Measurements from ENCODE around the gene FRMPD1. TPM values are rescaled to one million over a fixed set of nuclear protein-coding genes. Genes with fewer than 3 reads are reported as not detected.

Gene FRMPD1
- total RNA-seq, 4 donors from 2014 or later: 0.27 to 4.6 (median 0.64) TPM; not detected in 1

DNA sequence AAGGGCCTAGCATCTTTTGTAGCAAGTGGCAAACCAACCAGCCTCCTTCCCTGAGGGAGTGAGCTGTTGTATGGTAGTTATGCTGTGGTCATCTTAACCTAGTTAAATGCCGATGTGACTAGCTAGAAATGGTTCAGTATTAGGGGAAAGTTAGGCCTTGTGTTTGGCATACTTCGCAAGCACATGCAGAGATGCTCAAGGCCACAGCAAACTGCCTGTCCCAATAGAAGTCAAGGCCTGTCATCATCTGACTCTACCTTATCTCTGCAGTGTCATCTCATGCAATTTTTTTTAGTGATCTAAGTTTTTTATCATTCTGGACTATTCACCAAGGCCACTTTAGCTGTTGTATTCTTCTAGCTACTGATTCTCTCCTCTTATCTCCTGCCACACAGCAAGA is 139.3 kb downstream of the FRMPD1 start:
- 97 to 100% methylated on average over 1 to 2 of the region's 2 CpGs for WGBS, 2 donors (ENCODE audit: low coverage in 1 of 2)
- in situ Hi-C loops (cut with MboI; ENCODE audit: low pct_ligation_motif_present in 1 of 4, low pct_unique_long_range_greater_than_20kb in 1 of 4, low sequenced_read_pairs in 3 of 4): loop anchor here in 2 of 4 donors (25.0 kb wide), 3 partner anchors 97 to 328 kb away; partner anchors contain the start of genes FBXO10 (in 1 of the 2), TOMM5 (in 1 of the 2) and ZBTB5 (in 1 of the 2)

DNA sequence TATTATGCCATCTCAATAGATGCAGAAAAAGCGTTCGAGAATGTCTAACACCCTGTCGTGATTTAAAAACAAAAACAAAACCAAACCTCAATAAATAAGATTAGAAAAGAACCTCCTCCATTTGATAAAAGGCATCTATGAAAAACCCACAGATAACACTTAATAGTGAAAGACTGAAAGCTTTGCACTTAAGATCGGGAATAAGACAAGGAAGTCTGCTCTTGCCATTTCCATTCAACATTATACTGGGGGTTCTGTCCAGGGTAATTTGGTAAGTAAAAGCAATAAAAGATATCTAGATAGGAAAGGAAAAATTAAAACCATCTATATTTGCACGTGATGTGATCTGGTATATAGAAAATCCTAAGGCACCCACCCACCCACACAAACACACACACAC is 141.4 kb downstream of the FRMPD1 start:
- in situ Hi-C loops (cut with MboI; ENCODE audit: low pct_ligation_motif_present in 1 of 4, low pct_unique_long_range_greater_than_20kb in 1 of 4, low sequenced_read_pairs in 3 of 4): loop anchor here in 2 of 4 donors (25.0 kb wide), 3 partner anchors 95 to 330 kb away; partner anchors contain the start of genes FBXO10 (in 1 of the 2), TOMM5 (in 1 of the 2) and ZBTB5 (in 1 of the 2)
- no peaks in the 10 kb centered on the region for H3K27me3 ChIP-seq
- WGBS, 2 donors (ENCODE audit: low coverage in 1 of 2): 85 to 92% methylated on average over 5 of the region's 5 CpGs
- no peak for DNase-seq
- H3K27ac ChIP-seq: no peak overlapping the region
- H3K9me3 ChIP-seq: no peaks in the 10 kb centered on the region
- TF ChIP-seq POLR2AphosphoS5 (IDR thresholded peaks at IDR 0.05) (no peak), POLR2A (IDR thresholded peaks at IDR 0.05) (no peak), EP300 (IDR thresholded peaks at IDR 0.05; ENCODE audit: low read depth) (no peak)
- TF ChIP-seq, protein P1, sequence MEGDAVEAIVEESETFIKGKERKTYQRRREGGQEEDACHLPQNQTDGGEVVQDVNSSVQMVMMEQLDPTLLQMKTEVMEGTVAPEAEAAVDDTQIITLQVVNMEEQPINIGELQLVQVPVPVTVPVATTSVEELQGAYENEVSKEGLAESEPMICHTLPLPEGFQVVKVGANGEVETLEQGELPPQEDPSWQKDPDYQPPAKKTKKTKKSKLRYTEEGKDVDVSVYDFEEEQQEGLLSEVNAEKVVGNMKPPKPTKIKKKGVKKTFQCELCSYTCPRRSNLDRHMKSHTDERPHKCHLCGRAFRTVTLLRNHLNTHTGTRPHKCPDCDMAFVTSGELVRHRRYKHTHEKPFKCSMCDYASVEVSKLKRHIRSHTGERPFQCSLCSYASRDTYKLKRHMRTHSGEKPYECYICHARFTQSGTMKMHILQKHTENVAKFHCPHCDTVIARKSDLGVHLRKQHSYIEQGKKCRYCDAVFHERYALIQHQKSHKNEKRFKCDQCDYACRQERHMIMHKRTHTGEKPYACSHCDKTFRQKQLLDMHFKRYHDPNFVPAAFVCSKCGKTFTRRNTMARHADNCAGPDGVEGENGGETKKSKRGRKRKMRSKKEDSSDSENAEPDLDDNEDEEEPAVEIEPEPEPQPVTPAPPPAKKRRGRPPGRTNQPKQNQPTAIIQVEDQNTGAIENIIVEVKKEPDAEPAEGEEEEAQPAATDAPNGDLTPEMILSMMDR (IDR thresholded peaks at IDR 0.05): no peak
- H3K4me3 ChIP-seq: no peak overlapping the region
- intact Hi-C loops (cut with DNase I; ENCODE audit: low total_unique reads): no loop called here
- H3K4me1 ChIP-seq: no peaks in the 10 kb centered on the region
- no peaks in the 10 kb centered on the region for H3K36me3 ChIP-seq

More for the DNA sequence above, 139.3 kb downstream of the FRMPD1 start:
- H3K9me3 ChIP-seq: no peaks in the 10 kb centered on the region
- intact Hi-C loops (cut with DNase I; ENCODE audit: low total_unique reads): no loop called here
- TF ChIP-seq POLR2A (IDR thresholded peaks at IDR 0.05) (no peak), EP300 (IDR thresholded peaks at IDR 0.05; ENCODE audit: low read depth) (no peak), POLR2AphosphoS5 (IDR thresholded peaks at IDR 0.05) (no peak)
- TF ChIP-seq, protein P1 (IDR thresholded peaks at IDR 0.05): no peak
- H3K4me3 ChIP-seq: no peak overlapping the region
- no peaks in the 10 kb centered on the region for H3K27me3 ChIP-seq
- DNase-seq: no peak
- peaks cover 0 to 6% (median 4%) of the 10 kb centered on the region in 4 donors for H3K4me1 ChIP-seq
- no peak overlapping the region for H3K27ac ChIP-seq
- no peaks in the 10 kb centered on the region for H3K36me3 ChIP-seq

DNA sequence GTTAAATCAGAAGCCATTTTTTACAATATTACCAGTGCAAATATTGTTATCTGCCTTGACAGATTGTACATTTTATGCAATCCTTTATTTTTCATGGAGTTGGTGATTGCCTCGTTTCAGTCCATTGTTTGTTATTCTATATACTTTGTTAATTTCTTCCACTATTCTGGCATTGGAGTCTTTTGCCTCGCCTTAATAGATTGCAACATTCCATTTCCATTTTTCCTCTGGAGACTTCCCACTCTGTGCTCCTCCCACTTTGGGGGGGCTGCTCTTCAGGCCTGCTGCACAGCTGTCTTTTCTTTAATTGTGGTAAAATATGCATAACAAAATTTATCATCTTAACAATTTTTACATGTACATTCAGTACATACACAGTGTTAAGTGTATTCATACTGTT is 145.5 kb downstream of the FRMPD1 start:
- in situ Hi-C loops (cut with MboI; ENCODE audit: low pct_ligation_motif_present in 1 of 4, low pct_unique_long_range_greater_than_20kb in 1 of 4, low sequenced_read_pairs in 3 of 4) (loop anchor here in 2 of 4 donors (25.0 kb wide), 3 partner anchors 91 to 334 kb away; partner anchors contain the start of genes FBXO10 (in 1 of the 2), TOMM5 (in 1 of the 2) and ZBTB5 (in 1 of the 2)), intact Hi-C loops (cut with DNase I; ENCODE audit: low total_unique reads) (no loop called here)
- Histone ChIP-seq H3K4me1 (peaks cover 0 to 7% (median under 1%) of the 10 kb centered on the region in 4 donors), H3K27me3 (no peaks in the 10 kb centered on the region), H3K36me3 (no peaks in the 10 kb centered on the region), H3K9me3 (no peaks in the 10 kb centered on the region), H3K4me3 (no peak overlapping the region), H3K27ac (no peak overlapping the region)
- no peak for TF ChIP-seq POLR2AphosphoS5 (IDR thresholded peaks at IDR 0.05)
- no peak for TF ChIP-seq POLR2A (IDR thresholded peaks at IDR 0.05)
- no peak for TF ChIP-seq EP300 (IDR thresholded peaks at IDR 0.05; ENCODE audit: low read depth)
- TF ChIP-seq, protein P1 (IDR thresholded peaks at IDR 0.05): no peak
- DNase-seq: no peak
- 39 to 70% methylated on average over 2 of the region's 2 CpGs for WGBS, 2 donors (ENCODE audit: low coverage in 1 of 2)

Other genes starting within 250 kb of the FRMPD1 start
- 100 to 1,000 TPM in 3 of 4 donors, 10 to 100 TPM in 1; 48.6 to 131 (median 104) TPM for gene GRHPR, start 228.3 kb upstream of the FRMPD1 start, total RNA-seq
- 10 to 100 TPM in 3 of 4 donors, 1 to 10 TPM in 1; 3.2 to 14.6 (median 12.8) TPM for gene ZBTB5, start 185.5 kb upstream of the FRMPD1 start, total RNA-seq
- gene POLR1E, start 165.0 kb upstream of the FRMPD1 start, total RNA-seq: 10 to 100 TPM in 2 of 4 donors, 1 to 10 TPM in 2; 4.0 to 15.7 (median 9.0) TPM
- 10 to 100 TPM in 1 of 4 donors, 1 to 10 TPM in 3; 4.2 to 16.5 (median 6.8) TPM for gene FBXO10, start 74.6 kb upstream of the FRMPD1 start, total RNA-seq
- 10 to 100 TPM; 14.3 to 70.3 (median 63.1) TPM for gene TOMM5, start 58.4 kb upstream of the FRMPD1 start, total RNA-seq
- gene TRMT10B, start 102.9 kb downstream of the FRMPD1 start, total RNA-seq: 1 to 10 TPM; 1.4 to 7.5 (median 4.0) TPM
- gene EXOSC3, start 134.1 kb downstream of the FRMPD1 start, total RNA-seq: 10 to 100 TPM in 2 of 4 donors, 1 to 10 TPM in 2; 2.6 to 46.2 (median 14.7) TPM
- 100 to 1,000 TPM in 1 of 4 donors, 10 to 100 TPM in 3; 12.0 to 493 (median 34.2) TPM for gene DCAF10, start 149.8 kb downstream of the FRMPD1 start, total RNA-seq